Measurements from ENCODE around the gene TXNRD1. TPM values are rescaled to one million over a fixed set of nuclear protein-coding genes. Genes with fewer than 3 reads are reported as not detected.

The TXNRD1 gene
- total RNA-seq, 2 donors from 2014 or later: 35.9 to 36.6 TPM

- Histone ChIP-seq H3K4me1 (peaks cover 33% of the 10 kb centered on the region), H3K27me3 (no peaks in the 10 kb centered on the region), H3K27ac (peak overlapping the region; percentile 17 to 82 (median 68)), H3K9me3 (peaks cover 0 to 15% (median 0%) of the 10 kb centered on the region in 3 donors), H3K4me3 (no peak overlapping the region), H3K36me3 (replicated peaks in 1 of 2; ENCODE audit: insufficient read depth in 1 of 2, low read depth in 2 of 2) (no peaks in the 10 kb centered on the region)
- intact Hi-C loops (cut with DNase I): no loop called here
- peak in 2 of 4 donors; percentile 15 to 28 for DNase-seq
- 55 to 70% methylated on average over 5 of the region's 5 CpGs for WGBS, 2 donors
- peak; percentile 53 for ATAC-seq
- TF ChIP-seq POLR2A (IDR thresholded peaks at IDR 0.05): no peak
- no peak for TF ChIP-seq CTCF (IDR thresholded peaks at IDR 0.05)
Observed at GRCh38 chr12:104182621-104183378, 32.8 kb upstream of the TXNRD1 start.

DNA sequence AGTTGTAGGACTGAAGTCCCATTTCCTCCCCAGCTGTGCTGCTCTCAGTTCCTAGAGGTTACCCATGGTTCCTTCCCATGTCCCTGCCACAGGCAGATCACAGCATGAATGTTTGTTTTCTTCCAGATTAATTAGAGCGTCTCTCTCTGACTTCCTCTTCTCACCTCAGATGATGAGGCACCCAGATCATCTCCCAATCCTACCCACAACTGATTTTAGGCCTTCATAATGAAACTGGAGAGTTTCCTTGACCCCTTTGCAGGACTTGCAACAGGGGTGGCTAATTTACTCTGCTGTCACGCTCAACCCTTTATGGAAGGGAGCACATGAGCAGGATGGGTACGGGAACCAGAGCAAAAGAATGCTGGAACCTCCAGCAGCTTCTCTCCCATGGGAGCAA lies 32.1 kb upstream of the TXNRD1 start:
- Histone ChIP-seq H3K36me3 (replicated peaks in 1 of 2; ENCODE audit: insufficient read depth in 1 of 2, low read depth in 2 of 2) (no peaks in the 10 kb centered on the region), H3K27ac (peak overlapping the region in 3 of 4 donors; percentile 59 to 82 (median 76)), H3K9me3 (peaks cover 0 to 15% (median 0%) of the 10 kb centered on the region in 3 donors), H3K4me1 (peaks cover 34% of the 10 kb centered on the region), H3K4me3 (no peak overlapping the region), H3K27me3 (no peaks in the 10 kb centered on the region)
- intact Hi-C loops (cut with DNase I): no loop called here
- DNase-seq (no peak), ATAC-seq (no peak)
- TF ChIP-seq POLR2A (IDR thresholded peaks at IDR 0.05) (no peak), CTCF (IDR thresholded peaks at IDR 0.05) (no peak)
- WGBS, 2 donors: 82 to 87% methylated on average over 3 of the region's 3 CpGs

DNA sequence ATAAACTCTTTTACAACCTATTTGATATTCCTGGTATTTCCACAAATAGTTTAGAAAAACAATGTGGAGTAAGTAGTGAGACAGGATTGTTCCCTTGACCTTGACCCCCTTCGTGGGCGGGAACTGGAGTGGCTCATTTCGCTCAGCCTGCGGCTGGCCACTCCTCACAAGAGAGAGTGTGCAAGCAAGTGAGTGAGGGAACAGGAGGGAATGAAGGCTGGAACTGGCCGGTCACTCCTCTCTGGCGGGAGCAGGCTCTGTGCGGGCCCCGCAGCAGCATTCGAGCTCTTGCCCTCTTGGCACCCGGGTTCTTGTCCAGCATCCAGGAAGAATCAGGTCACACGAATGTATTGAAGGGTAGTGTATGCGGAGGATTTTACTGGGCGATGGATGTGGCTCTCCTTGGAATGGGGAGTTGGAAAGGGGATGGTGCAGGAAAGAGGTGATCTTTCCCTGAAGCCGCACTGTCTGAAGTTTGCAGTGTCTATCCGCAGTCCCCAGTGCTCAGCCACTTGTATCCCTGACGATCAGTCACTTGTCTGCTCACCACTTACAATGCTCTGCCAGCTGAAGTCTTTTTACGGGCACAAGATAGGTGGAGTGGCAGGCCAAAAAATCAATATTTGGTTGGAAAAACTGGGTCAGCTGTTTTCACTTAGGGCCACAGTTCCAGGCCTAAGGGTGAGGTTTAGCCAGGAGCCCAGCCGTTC lies 28.0 kb upstream of the TXNRD1 start:
- Histone ChIP-seq H3K27ac (peak overlapping the region in 1 of 4 donors; percentile 23), H3K9me3 (peaks cover 0 to 15% (median 0%) of the 10 kb centered on the region in 3 donors), H3K4me3 (no peak overlapping the region), H3K36me3 (replicated peaks in 1 of 2; ENCODE audit: insufficient read depth in 1 of 2, low read depth in 2 of 2) (no peaks in the 10 kb centered on the region), H3K4me1 (peaks cover 10% of the 10 kb centered on the region), H3K27me3 (no peaks in the 10 kb centered on the region)
- intact Hi-C loops (cut with DNase I): no loop called here
- ATAC-seq: no peak
- no peak for DNase-seq
- WGBS, 2 donors: 77 to 82% methylated on average over 17 to 18 of the region's 18 CpGs
- no peak for TF ChIP-seq POLR2A (IDR thresholded peaks at IDR 0.05)
- TF ChIP-seq CTCF (IDR thresholded peaks at IDR 0.05): no peak

DNA sequence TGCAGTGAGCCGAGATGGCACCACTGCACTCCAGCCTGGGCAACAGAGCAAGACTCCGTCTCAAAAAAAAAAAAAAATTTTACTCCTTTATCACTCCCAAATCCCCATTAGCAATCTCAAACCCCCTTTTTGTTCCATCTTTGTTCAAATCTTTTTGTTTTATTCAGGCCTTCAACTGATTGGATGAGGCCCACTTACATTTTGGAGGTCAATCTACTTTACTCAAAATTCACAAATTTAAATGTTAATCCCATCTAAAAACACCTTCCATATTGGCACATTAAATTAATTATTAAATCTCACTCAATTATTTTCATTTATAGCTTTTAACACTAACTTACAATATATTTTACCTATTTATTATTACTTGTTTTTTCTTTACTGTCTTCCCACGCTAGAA lies 27.0 kb upstream of the TXNRD1 start:
- WGBS, 2 donors: 93% methylated on average over 3 of the region's 3 CpGs
- Histone ChIP-seq H3K4me1 (peaks cover 8% of the 10 kb centered on the region), H3K4me3 (no peak overlapping the region), H3K36me3 (replicated peaks in 1 of 2; ENCODE audit: insufficient read depth in 1 of 2, low read depth in 2 of 2) (no peaks in the 10 kb centered on the region), H3K27ac (no peak overlapping the region), H3K9me3 (peaks cover 0 to 11% (median 0%) of the 10 kb centered on the region in 3 donors), H3K27me3 (no peaks in the 10 kb centered on the region)
- no peak for TF ChIP-seq CTCF (IDR thresholded peaks at IDR 0.05)
- TF ChIP-seq POLR2A (IDR thresholded peaks at IDR 0.05): no peak
- DNase-seq: no peak
- intact Hi-C loops (cut with DNase I): no loop called here
- no peak for ATAC-seq

Data from body of pancreas (tissue), 4 donors.